Upper lobe of left lung (tissue), 6 donors: Measurements from ENCODE around the gene POLE3. TPM values are rescaled to one million over a fixed set of nuclear protein-coding genes. Genes with fewer than 3 reads are reported as not detected.

Experiments used
- ATAC-seq, 2 donors: fragments of 200-7000 bp; cut with Tn5 transposase; one replicate each; pipeline ENCODE4 v1.9.1; 2022; ENCODE audit warnings: mild to moderate bottlenecking in 2 of 2, moderate library complexity in 2 of 2; ENCODE audit not compliant: low FRiP score in 2 of 2
- DNase-seq, 2 donors: peaks; one replicate each; pipeline ENCODE4 v3.0.0-alpha.2; 2019 to 2020
- H3K27ac ChIP-seq, 4 donors: fragments of 200-600 bp; sonication (generic); one replicate each; pipeline ENCODE4 v1.5.1; 2016 to 2019
- H3K27me3 ChIP-seq, 4 donors: fragments of 200-600 bp; sonication (generic); one replicate each; pipeline ENCODE4 v1.5.1; 2017 to 2019
- H3K36me3 ChIP-seq, 4 donors: fragments of 200-600 bp; sonication (generic); one replicate each; pipeline ENCODE4 v1.5.1; 2016 to 2019
- H3K4me1 ChIP-seq, 4 donors: fragments of 200-600 bp; sonication (generic); one replicate each; pipeline ENCODE4 v1.5.1; 2018 to 2019
- H3K4me3 ChIP-seq, 4 donors: fragments of 200-600 bp; sonication (generic); one replicate each; pipeline ENCODE4 v1.5.1; 2017 to 2019; ENCODE audit warnings: mild to moderate bottlenecking in 2 of 4, moderate library complexity in 1 of 4
- H3K9me3 ChIP-seq, 4 donors: fragments of 200-600 bp; sonication (generic); one replicate each; pipeline ENCODE4 v1.5.1; 2018 to 2019
- EP300 ChIP-seq, 4 donors: sonication (generic); formaldehyde crosslinking; IDR thresholded peaks; one replicate each; pipeline ENCODE4 v1.5.1; 2017; ENCODE audit warnings: antibody characterized with exemption in 4 of 4, control low read depth in 2 of 4
- POLR2A ChIP-seq, 4 donors: fragments of 450-650 bp; IDR thresholded peaks; one replicate each; pipeline ENCODE4 v1.5.1; 2016 to 2017; ENCODE audit warnings: antibody characterized with exemption in 4 of 4, mild to moderate bottlenecking in 2 of 4
- POLR2AphosphoS5 ChIP-seq, 2 donors: sonication (generic); formaldehyde crosslinking; IDR thresholded peaks; one replicate each; pipeline ENCODE4 v1.5.1; 2017; ENCODE audit warnings: antibody characterized with exemption in 2 of 2
- WGBS, 2 donors: methylation state at CpG; one replicate each; pipeline ENCODE4 v1.1.5; 2017 to 2018; 5-methylcytosine and 5-hydroxymethylcytosine counted together
- total RNA-seq, 6 donors: library from RNA; depleted of rRNA in 4 of 6; stranded (reverse); fragments of >200 nt in 4 of 6; gene quantifications; one replicate each; pipeline versions ENCODE4 v1.1.0 to v1.2.1, GENCODE V29; 2016 to 2021
- TF ChIP-seq, protein P1 (sequence below), 6 experiments: fragments of 450-650 bp in 4 of 6; fragments of 200-600 bp in 2 of 6; sonication (generic) in 2 of 6; IDR thresholded peaks; one replicate each; pipeline ENCODE4 v1.5.1; 2016 to 2019; ENCODE audit warnings: antibody characterized with exemption in 6 of 6
- donor health status: DM: no; HTN: no; CAD: no; lungs with moderate emphysema.
- donor health status: DM: no; HTN: yes; CAD: no; lungs with severe emphysema.

Gene POLE3
- total RNA-seq, 6 donors from 2014 or later: 6.4 to 37.1 (median 28.4) TPM

DNA sequence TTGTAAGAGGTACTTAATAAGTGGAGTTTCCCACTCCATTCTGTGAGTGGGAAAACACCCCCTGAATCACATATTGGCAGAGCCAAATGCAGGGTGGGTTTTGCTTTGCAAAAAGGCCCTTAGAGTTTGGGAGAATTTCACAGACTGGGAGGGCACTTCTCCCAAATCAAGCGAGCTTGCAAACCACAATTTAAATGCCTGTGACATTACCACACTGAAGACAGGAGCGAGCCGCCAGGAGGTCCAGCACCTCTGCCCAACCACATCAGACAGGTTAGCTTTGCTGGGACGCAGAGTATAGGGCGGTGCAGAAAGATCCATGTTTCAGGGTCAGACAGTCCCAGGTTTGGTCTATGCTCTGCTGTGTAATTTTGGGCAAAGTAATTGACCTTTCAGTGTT lies 11.7 kb downstream of the POLE3 start:
- 76% methylated on average over 5 of the region's 5 CpGs for whole genome bisulfite sequencing, 2 donors

DNA sequence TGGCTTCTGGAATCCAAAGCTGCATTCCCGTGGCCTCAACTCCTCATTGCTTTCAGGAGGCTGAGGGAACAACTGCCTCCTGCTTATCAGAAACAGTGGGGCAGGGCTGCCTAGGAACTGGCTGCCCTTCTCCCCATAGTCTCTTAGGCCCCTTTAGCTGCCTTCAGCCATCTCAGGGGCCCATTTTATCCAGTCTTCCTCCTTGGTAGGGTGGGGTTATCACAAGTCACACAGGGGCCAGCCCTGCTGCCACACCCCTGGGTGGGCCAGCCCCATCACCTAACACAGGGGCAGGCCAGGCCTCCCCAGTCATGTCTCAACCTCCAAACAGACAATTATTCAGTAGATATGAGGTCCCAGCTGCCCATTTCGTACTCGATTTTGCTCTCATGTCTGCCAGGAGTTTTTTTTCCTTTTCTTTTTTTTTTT lies 13.3 kb downstream of the POLE3 start:
- Histone ChIP-seq H3K9me3 (no peaks in the 10 kb centered on the region), H3K4me3 (no peak overlapping the region), H3K27ac (no peak overlapping the region), H3K36me3 (peaks cover 0 to 22% (median 6%) of the 10 kb centered on the region in 4 donors), H3K4me1 (peaks cover 20 to 25% (median 22%) of the 10 kb centered on the region in 4 donors), H3K27me3 (no peaks in the 10 kb centered on the region)
- no peak for DNase-seq
- WGBS, 2 donors: 87 to 97% methylated on average over 3 of the region's 3 CpGs
- no peak for ATAC-seq
- TF ChIP-seq, protein P1, sequence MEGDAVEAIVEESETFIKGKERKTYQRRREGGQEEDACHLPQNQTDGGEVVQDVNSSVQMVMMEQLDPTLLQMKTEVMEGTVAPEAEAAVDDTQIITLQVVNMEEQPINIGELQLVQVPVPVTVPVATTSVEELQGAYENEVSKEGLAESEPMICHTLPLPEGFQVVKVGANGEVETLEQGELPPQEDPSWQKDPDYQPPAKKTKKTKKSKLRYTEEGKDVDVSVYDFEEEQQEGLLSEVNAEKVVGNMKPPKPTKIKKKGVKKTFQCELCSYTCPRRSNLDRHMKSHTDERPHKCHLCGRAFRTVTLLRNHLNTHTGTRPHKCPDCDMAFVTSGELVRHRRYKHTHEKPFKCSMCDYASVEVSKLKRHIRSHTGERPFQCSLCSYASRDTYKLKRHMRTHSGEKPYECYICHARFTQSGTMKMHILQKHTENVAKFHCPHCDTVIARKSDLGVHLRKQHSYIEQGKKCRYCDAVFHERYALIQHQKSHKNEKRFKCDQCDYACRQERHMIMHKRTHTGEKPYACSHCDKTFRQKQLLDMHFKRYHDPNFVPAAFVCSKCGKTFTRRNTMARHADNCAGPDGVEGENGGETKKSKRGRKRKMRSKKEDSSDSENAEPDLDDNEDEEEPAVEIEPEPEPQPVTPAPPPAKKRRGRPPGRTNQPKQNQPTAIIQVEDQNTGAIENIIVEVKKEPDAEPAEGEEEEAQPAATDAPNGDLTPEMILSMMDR (IDR thresholded peaks at IDR 0.05): no peak
- TF ChIP-seq POLR2AphosphoS5 (IDR thresholded peaks at IDR 0.05) (no peak), POLR2A (IDR thresholded peaks at IDR 0.05) (no peak), EP300 (IDR thresholded peaks at IDR 0.05) (no peak)

More for the DNA sequence above, 11.7 kb downstream of the POLE3 start:
- Histone ChIP-seq H3K4me1 (peaks cover 20 to 25% (median 22%) of the 10 kb centered on the region in 4 donors), H3K27ac (peak overlapping the region in 3 of 4 donors; percentile 11 to 33 (median 14)), H3K27me3 (no peaks in the 10 kb centered on the region), H3K36me3 (peaks cover 0 to 7% (median 0%) of the 10 kb centered on the region in 4 donors), H3K4me3 (no peak overlapping the region), H3K9me3 (no peaks in the 10 kb centered on the region)
- TF ChIP-seq POLR2AphosphoS5 (IDR thresholded peaks at IDR 0.05) (no peak), POLR2A (IDR thresholded peaks at IDR 0.05) (no peak), EP300 (IDR thresholded peaks at IDR 0.05) (no peak)
- TF ChIP-seq, protein P1 (IDR thresholded peaks at IDR 0.05): no peak
- ATAC-seq (no peak), DNase-seq (no peak)

DNA sequence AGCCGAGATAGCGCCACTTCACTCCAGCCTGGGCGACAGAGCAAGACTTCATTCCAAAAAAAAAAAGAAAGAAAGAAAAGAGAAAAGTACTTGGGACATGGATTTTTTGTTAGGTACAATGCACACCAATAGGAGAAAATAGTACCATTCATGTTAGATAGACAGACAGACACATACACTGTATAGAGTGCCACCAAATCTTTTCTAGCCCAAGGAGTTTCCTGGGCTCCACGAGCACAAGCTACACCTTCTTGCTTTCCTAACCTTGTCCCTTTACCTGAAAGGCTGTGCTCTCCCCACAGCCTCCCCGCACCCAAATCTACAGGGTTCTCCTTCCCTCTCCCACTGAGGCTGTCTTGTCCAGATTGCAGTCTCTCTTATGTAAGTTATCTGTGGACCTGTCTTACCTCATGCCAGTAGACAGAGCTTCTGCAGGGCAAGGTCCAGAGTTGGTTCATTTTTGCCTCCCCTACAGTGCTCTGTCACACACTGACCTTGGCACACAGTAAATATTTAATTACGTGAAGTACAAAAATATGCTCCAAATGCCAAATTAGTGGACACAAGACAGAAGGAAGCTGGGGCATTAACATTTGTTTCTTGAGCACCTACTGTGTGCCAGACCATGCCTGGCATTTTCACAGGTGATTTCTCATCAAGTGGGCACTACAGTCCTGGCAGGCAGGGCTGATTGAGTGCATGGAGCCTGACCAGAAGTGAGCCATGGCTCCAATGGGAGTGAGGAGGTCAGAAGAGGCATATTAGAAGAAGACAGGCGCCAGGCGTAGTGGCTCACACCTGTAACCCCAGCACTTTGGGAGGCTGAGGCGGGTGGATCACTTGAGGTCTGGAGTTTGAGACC lies 15.2 kb downstream of the POLE3 start:
- peaks cover 11 to 13% (median 11%) of the 10 kb centered on the region in 4 donors for H3K4me1 ChIP-seq
- H3K27ac ChIP-seq: no peak overlapping the region
- TF ChIP-seq POLR2A (IDR thresholded peaks at IDR 0.05) (no peak), EP300 (IDR thresholded peaks at IDR 0.05) (no peak), POLR2AphosphoS5 (IDR thresholded peaks at IDR 0.05) (no peak)
- TF ChIP-seq, protein P1 (IDR thresholded peaks at IDR 0.05): no peak
- H3K4me3 ChIP-seq: no peak overlapping the region
- no peaks in the 10 kb centered on the region for H3K27me3 ChIP-seq
- H3K9me3 ChIP-seq: no peaks in the 10 kb centered on the region
- no peak for ATAC-seq
- DNase-seq: no peak
- peaks cover 7 to 42% (median 24%) of the 10 kb centered on the region in 4 donors for H3K36me3 ChIP-seq
- WGBS, 2 donors: 97% methylated on average over 9 of the region's 9 CpGs

DNA sequence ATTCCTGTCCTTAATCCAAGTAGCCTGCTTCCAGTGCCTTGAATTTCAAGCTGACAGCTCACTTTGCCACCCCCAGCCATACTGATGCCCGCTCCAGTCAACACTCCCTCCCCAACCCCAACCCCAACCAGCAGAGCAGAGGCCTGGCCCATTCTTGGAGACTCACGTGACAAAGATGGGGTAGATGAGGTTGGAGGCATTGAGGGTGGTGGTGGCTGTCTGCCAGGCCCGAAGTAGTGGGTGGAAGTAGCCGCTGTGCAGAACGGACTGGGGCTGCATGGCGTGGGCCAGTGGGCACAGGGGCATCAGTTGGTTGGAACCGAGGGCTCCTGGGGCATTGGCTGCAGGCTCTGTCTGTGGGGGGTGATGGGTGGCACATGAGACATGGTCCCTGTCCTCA lies 17.2 kb downstream of the POLE3 start:
- no peak for ATAC-seq
- H3K36me3 ChIP-seq: peaks cover 16 to 62% (median 42%) of the 10 kb centered on the region in 4 donors

More for the DNA sequence above, 17.2 kb downstream of the POLE3 start:
- Histone ChIP-seq H3K4me3 (no peak overlapping the region), H3K9me3 (no peaks in the 10 kb centered on the region), H3K4me1 (peaks cover 0 to 1% (median 0%) of the 10 kb centered on the region in 4 donors), H3K27me3 (no peaks in the 10 kb centered on the region), H3K27ac (no peak overlapping the region)
- WGBS, 2 donors: 92 to 97% methylated on average over 3 to 7 of the region's 7 CpGs
- DNase-seq: peak in 1 of 2 donors; percentile 50
- TF ChIP-seq EP300 (IDR thresholded peaks at IDR 0.05): no peak
- TF ChIP-seq, protein P1 (IDR thresholded peaks at IDR 0.05): no peak
- no peak for TF ChIP-seq POLR2AphosphoS5 (IDR thresholded peaks at IDR 0.05)
- no peak for TF ChIP-seq POLR2A (IDR thresholded peaks at IDR 0.05)
